ENCODE data around the gene TATDN2. TPM values are rescaled to one million over a fixed set of nuclear protein-coding genes. Genes with fewer than 3 reads are reported as not detected.

The TATDN2 gene
- total and polyA plus RNA-seq, 9 of the 15 experiments (the other 6 are each of a cell fraction or from before 2014, with no cell fraction given): 5.2 to 44.7 (median 25.8) TPM

GRCh38 chr3:10259036-10259435, 10.8 kb downstream of the TATDN2 start:
- WGBS (ENCODE audit: insufficient coverage, low coverage, missing lambda C conversion rate): 95% methylated on average over 7 of the region's 7 CpGs
- Histone ChIP-seq H3K27me3 (ENCODE audit: control insufficient read depth in 2 of 2, insufficient read depth in 2 of 2, low read length in 2 of 2) (no peaks in the 10 kb centered on the region), H3K4me2 (ENCODE audit: insufficient read depth, low read length) (no peak overlapping the region), H3K9ac (ENCODE audit: insufficient read depth in 1 of 2, low read depth in 2 of 2, low read length in 2 of 2) (0 out of 4 replicates have a peak overlapping the region, but pooled peaks of 1 of the 2 experiments have one; percentile 21), H3K36me3 (ENCODE audit: control insufficient read depth, insufficient read depth, low read length) (peaks cover 81% of the 10 kb centered on the region), H3K9me1 (ENCODE audit: control insufficient read depth, insufficient read depth, low read length) (no peaks in the 10 kb centered on the region), H3K27ac (ENCODE audit: extremely low read depth, low read depth, low read length) (no peak overlapping the region), H3K4me3 (no peak overlapping the region), H3K79me2 (ENCODE audit: control insufficient read depth, insufficient read depth, low read length) (peaks cover 58% of the 10 kb centered on the region), H2AFZ (ENCODE audit: low read depth, low read length) (no peak overlapping the region), H3K9me3 (replicated peaks; ENCODE audit: control insufficient read depth, insufficient read depth, low read depth, low read length) (no peaks in the 10 kb centered on the region), H4K20me1 (replicated peaks; ENCODE audit: control insufficient read depth, insufficient read depth, low read length) (peaks cover 8% of the 10 kb centered on the region), H3K4me1 (replicated peaks in 1 of 2; ENCODE audit: control insufficient read depth in 2 of 2, insufficient read depth in 2 of 2, low read length in 2 of 2) (peaks cover 6 to 8% of the 10 kb centered on the region in 2 experiments; a peak in 4 of 5 replicates)
- intact Hi-C loops (cut with micrococcal nuclease): no loop called here
- TF ChIP-seq ZNF707 (CRISPR knock-in tag; conservative IDR thresholded peaks at IDR 0.05): no peak
- TF ChIP-seq CEBPB (tag; IDR thresholded peaks at IDR 0.05): no peak
- TF ChIP-seq, protein P1, sequence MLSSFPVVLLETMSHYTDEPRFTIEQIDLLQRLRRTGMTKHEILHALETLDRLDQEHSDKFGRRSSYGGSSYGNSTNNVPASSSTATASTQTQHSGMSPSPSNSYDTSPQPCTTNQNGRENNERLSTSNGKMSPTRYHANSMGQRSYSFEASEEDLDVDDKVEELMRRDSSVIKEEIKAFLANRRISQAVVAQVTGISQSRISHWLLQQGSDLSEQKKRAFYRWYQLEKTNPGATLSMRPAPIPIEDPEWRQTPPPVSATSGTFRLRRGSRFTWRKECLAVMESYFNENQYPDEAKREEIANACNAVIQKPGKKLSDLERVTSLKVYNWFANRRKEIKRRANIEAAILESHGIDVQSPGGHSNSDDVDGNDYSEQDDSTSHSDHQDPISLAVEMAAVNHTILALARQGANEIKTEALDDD (IDR thresholded peaks at IDR 0.05): no peak
- TF ChIP-seq ZNF764 (CRISPR knock-in tag; IDR thresholded peaks at IDR 0.05; ENCODE audit: low read depth): no peak
- no peak for TF ChIP-seq ZNF384 (IDR thresholded peaks at IDR 0.05; ENCODE audit: low read depth, low read length)
- no peak for TF ChIP-seq CHCHD3 (CRISPR knock-in tag; IDR thresholded peaks at IDR 0.05)
- no peak for TF ChIP-seq BRF1 (IDR thresholded peaks at IDR 0.05; ENCODE audit: borderline replicate concordance, extremely low read depth, insufficient read length)
- TF ChIP-seq ZMIZ1 (IDR thresholded peaks at IDR 0.05; ENCODE audit: low read depth in 2 of 2, low read length in 2 of 2): no peak
- ATAC-seq: no peak
- ChIA-PET CTCF (ENCODE audit: low intra/inter-chr PET ratio) (interaction anchor here (0.6 kb wide), 1 partner anchor 325 kb away, joined by 4 read pairs; the partner anchor contains the start of gene CRELD1), POLR2A (interaction anchor here (0.6 to 0.7 kb wide), 3 partner anchors 9 to 118 kb away, joined by 3 to 7 read pairs (median 4); partner anchors contain the start of gene VHL)
- no peak for DNase-seq (ENCODE audit: extremely low read depth in 1 of 4, low spot score in 3 of 4)
- no peak for FAIRE-seq
- no TSS peak for BruUV-seq (replicated peaks)
- in situ Hi-C loops (cut with MboI): no loop called here

All from K562 (cell line).